Loucy (cell line): ENCODE results near the gene OSCAR.

Source experiments
- CTCF ChIP-seq: fragments of 200-600 bp; sonication (generic); conservative IDR thresholded peaks from 2 replicates; pipeline ENCODE4 v1.5.1; 2014; ENCODE audit warnings: mild to moderate bottlenecking, antibody characterized with exemption, low read length
- EZH2phosphoT487 ChIP-seq: fragments of 200-600 bp; IDR thresholded peaks from 2 replicates; pipeline ENCODE4 v1.6.1; 2018; ENCODE audit warnings: antibody characterized with exemption, mild to moderate bottlenecking, moderate library complexity, borderline replicate concordance

- no peak for TF ChIP-seq CTCF
- no peak for TF ChIP-seq EZH2phosphoT487
These were observed 13.9 kb upstream of the OSCAR start for GRCh38 chr19:54114340-54115108.
